Measurements from ENCODE around the gene RABAC1. TPM values are rescaled to one million over a fixed set of nuclear protein-coding genes. Genes with fewer than 3 reads are reported as not detected.

RABAC1 gene
- total and polyA plus RNA-seq, 2 donors (not counting 3 experiments of a cell fraction or from before 2014, with no cell fraction given), result 178 to 591 TPM

DNA sequence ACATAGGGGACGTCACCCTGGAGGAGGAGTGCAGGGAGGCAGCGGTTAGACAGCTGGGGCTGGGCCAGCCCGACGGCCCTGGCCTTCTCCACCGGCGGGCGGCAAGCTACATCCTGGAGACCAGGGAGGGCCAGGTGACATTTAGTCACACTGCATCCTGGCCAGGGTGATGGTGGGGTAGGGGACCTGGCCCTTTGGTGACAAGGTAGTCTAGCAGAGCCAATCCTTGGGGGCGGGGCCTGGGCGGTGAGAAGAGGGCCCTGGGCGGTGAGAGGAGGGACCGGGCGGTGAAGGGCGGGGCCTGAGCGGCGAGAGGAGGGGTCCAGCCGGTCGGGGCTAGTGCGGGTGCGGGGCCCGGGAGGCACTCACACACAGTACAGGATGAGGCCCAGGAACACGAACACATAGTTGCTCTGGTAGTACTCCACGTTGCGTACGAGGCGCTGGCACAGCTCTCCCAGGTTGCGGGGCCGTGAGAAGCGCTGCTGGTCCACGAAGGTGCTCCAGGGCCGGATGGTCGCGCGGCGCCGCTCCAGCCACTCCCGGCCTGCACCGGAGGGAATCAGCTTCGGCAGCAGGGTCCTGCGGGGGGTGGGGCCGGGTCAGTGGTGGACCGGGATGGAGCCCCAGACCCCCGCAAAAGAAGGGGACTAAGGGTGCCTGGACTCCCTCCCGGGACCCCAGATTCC is 610 bp downstream of the RABAC1 start:
- DNase-seq (ENCODE audit: low read depth, low spot score) (peak; percentile 85), FAIRE-seq (no peak)
- Histone ChIP-seq H3K4me3 (replicated peaks in 1 of 3; ENCODE audit: insufficient read depth in 1 of 3, low read depth in 1 of 3, low read length in 3 of 3) (peak overlapping the region; percentile 52 to 90 (median 68)), H3K9me1 (replicated peaks; ENCODE audit: control insufficient read depth, extremely low read depth, insufficient read depth, low read length) (no peaks in the 10 kb centered on the region), H2AFZ (ENCODE audit: low read depth, low read length) (peak overlapping the region; percentile 61), H3K9me3 (replicated peaks; ENCODE audit: control insufficient read depth, insufficient read depth, low read length) (no peaks in the 10 kb centered on the region), H4K20me1 (replicated peaks; ENCODE audit: control insufficient read depth, extremely low read depth, insufficient read depth, low read length) (no peaks in the 10 kb centered on the region), H3K79me2 (ENCODE audit: control insufficient read depth, insufficient read depth, low read length) (no peaks in the 10 kb centered on the region), H3K27ac (ENCODE audit: insufficient read depth, low read depth, low read length) (peak overlapping the region; percentile 87), H3K27me3 (ENCODE audit: control insufficient read depth in 2 of 2, insufficient read depth in 2 of 2, low read length in 2 of 2) (no peaks in the 10 kb centered on the region), H3K4me1 (ENCODE audit: control insufficient read depth, extremely low read depth, insufficient read depth, low read length) (peaks cover 12% of the 10 kb centered on the region), H3K9ac (replicated peaks; ENCODE audit: extremely low read depth, insufficient read depth, low read length) (peak overlapping the region; percentile 98), H3K36me3 (ENCODE audit: control insufficient read depth in 2 of 2, extremely low read depth in 1 of 2, insufficient read depth in 2 of 2, low read length in 2 of 2) (peaks cover 3 to 4% of the 10 kb centered on the region in 2 experiments), H3K4me2 (ENCODE audit: insufficient read depth, low read length) (peak overlapping the region; percentile 49)
- BruUV-seq (replicated peaks), result TSS peak; percentile 76
- POLR2A ChIA-PET, result interaction anchor here (0.5 to 1.3 kb wide), 3 partner anchors 84 to 99 kb away, joined by 3 to 4 read pairs (median 4); no protein-coding TSS in a partner anchor
- TF ChIP-seq POLR2A (IDR thresholded peaks at IDR 0.05; ENCODE audit: low read depth, low read length) (peak; percentile 50), POLR2AphosphoS5 (IDR thresholded peaks at IDR 0.05; ENCODE audit: insufficient read depth, low read depth, low read length) (peak; percentile 41)
- TF ChIP-seq, protein P1, sequence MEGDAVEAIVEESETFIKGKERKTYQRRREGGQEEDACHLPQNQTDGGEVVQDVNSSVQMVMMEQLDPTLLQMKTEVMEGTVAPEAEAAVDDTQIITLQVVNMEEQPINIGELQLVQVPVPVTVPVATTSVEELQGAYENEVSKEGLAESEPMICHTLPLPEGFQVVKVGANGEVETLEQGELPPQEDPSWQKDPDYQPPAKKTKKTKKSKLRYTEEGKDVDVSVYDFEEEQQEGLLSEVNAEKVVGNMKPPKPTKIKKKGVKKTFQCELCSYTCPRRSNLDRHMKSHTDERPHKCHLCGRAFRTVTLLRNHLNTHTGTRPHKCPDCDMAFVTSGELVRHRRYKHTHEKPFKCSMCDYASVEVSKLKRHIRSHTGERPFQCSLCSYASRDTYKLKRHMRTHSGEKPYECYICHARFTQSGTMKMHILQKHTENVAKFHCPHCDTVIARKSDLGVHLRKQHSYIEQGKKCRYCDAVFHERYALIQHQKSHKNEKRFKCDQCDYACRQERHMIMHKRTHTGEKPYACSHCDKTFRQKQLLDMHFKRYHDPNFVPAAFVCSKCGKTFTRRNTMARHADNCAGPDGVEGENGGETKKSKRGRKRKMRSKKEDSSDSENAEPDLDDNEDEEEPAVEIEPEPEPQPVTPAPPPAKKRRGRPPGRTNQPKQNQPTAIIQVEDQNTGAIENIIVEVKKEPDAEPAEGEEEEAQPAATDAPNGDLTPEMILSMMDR (IDR thresholded peaks at IDR 0.05; ENCODE audit: extremely low read depth in 1 of 2, insufficient read depth in 1 of 2, low read depth in 1 of 2, low read length in 2 of 2), result no peak
- intact Hi-C loops (cut with micrococcal nuclease), result loop anchor here (1.0 to 2.0 kb wide), 5 partner anchors 75 to 134 kb away; partner anchors contain the start of gene ARHGEF1
- dilution Hi-C loops (cut with MboI; ENCODE audit: extremely low pct_ligation_motif_present, low sequenced_read_pairs), result no loop called here
- CTCF ChIA-PET, result interaction anchor here (1.0 to 2.7 kb wide), 8 partner anchors 13 to 166 kb away, joined by 3 to 15 read pairs (median 6); partner anchors contain the start of gene RPS19

All from endothelial cell of umbilical vein (primary cell).